H1 (cell line): ENCODE results near the gene TBCD. TPM values are rescaled to one million over a fixed set of nuclear protein-coding genes. Genes with fewer than 3 reads are reported as not detected.

ENCODE experiments used
- CTCF ChIA-PET: fragments of 300-600 bp; sonication (Branson Sonifier 250); formaldehyde crosslinking; loops from one replicate; lab custom pipeline; 2021; ENCODE audit not compliant: partially characterized antibody; lab: Charles Lee
- POLR2A ChIA-PET: fragments of 300-600 bp; sonication (Branson Sonifier 250); formaldehyde crosslinking; loops from one replicate; lab custom pipeline; 2021; ENCODE audit warnings: inconsistent platforms; ENCODE audit not compliant: partially characterized antibody; lab: Charles Lee
- DNase-seq, 2 experiments: peaks; one replicate each; pipeline versions ENCODE4 v3.0.0 to v3.0.0-alpha.2; 2010 to 2022; ENCODE audit warnings: low spot score in 2 of 2, low read depth in 1 of 2, mixed read lengths in 1 of 2
- FAIRE-seq: peaks from 2 replicates; lab custom pipeline; 2011; peaks lifted over from hg19 to GRCh38; lab: Jason Lieb, UNC
- H2AFZ ChIP-seq: 2 replicates; pipeline ENCODE4 v1.8.1; 2012; ENCODE audit warnings: low read length, inconsistent platforms
- H2AK5ac ChIP-seq: 2 replicates; pipeline ENCODE4 v1.6.1; 2013; ENCODE audit warnings: low read depth, low read length
- H2BK120ac ChIP-seq: replicated peaks from 2 replicates; pipeline ENCODE3; 2013; ENCODE audit warnings: low read depth, low read length, inconsistent platforms
- H2BK12ac ChIP-seq: 2 replicates; pipeline ENCODE4 v1.6.1; 2013; ENCODE audit warnings: low read depth, low read length
- H2BK15ac ChIP-seq: 2 replicates; pipeline ENCODE4 v1.6.1; 2013; ENCODE audit warnings: low read length
- H2BK20ac ChIP-seq: 2 replicates; pipeline ENCODE4 v1.6.1; 2013; ENCODE audit warnings: low read length
- H2BK5ac ChIP-seq: 2 replicates; pipeline ENCODE4 v1.6.1; 2013; ENCODE audit warnings: low read depth, low read length
- H3K14ac ChIP-seq: 2 replicates; pipeline ENCODE4 v1.6.1; 2013; ENCODE audit warnings: inconsistent platforms; ENCODE audit not compliant: insufficient read length
- H3K18ac ChIP-seq: 2 replicates; pipeline ENCODE4 v1.6.1; 2013; ENCODE audit warnings: low read length; ENCODE audit errors: extremely low read depth
- H3K23ac ChIP-seq: 2 replicates; pipeline ENCODE4 v1.6.1; 2013; ENCODE audit warnings: inconsistent platforms; ENCODE audit not compliant: insufficient read length
- H3K23me2 ChIP-seq: 2 replicates; pipeline ENCODE4 v1.6.1; 2013; ENCODE audit warnings: low read depth, low read length
- H3K27ac ChIP-seq: 2 replicates; pipeline ENCODE4 v1.6.1; 2011; ENCODE audit warnings: low read depth, low read length, inconsistent platforms
- H3K27me3 ChIP-seq, 4 experiments: replicated peaks in 1 of 4; 1 replicate in 1 of 4; 2 replicates in 3 of 4; pipeline versions ENCODE4 v1.6.1 to v1.8.1; 2011 to 2013; ENCODE audit warnings: low read length in 3 of 4, mild to moderate bottlenecking in 3 of 4, inconsistent platforms in 2 of 4, mixed read lengths in 2 of 4, moderate library complexity in 1 of 4; ENCODE audit not compliant: control insufficient read depth in 3 of 4, insufficient read depth in 3 of 4; ENCODE audit errors: extremely low read depth in 1 of 4
- H3K36me3 ChIP-seq, 4 experiments: 2 replicates each; pipeline versions ENCODE4 v1.6.1 to v1.8.1; 2011 to 2013; ENCODE audit warnings: mild to moderate bottlenecking in 4 of 4, low read length in 3 of 4, moderate library complexity in 2 of 4, control low read depth in 1 of 4, inconsistent platforms in 1 of 4; ENCODE audit not compliant: insufficient read depth in 4 of 4, control insufficient read depth in 2 of 4
- H3K4ac ChIP-seq: replicated peaks from 2 replicates; pipeline ENCODE3; 2013; ENCODE audit warnings: low read length, low read depth, mixed read lengths, inconsistent platforms; ENCODE audit not compliant: insufficient read length
- H3K4me1 ChIP-seq, 4 experiments: replicated peaks in 1 of 4; 1 replicate in 1 of 4; 2 replicates in 3 of 4; pipeline versions ENCODE4 v1.6.1 to v1.8.1; 2011 to 2013; ENCODE audit warnings: low read length in 3 of 4, inconsistent platforms in 2 of 4, mixed read lengths in 1 of 4; ENCODE audit not compliant: insufficient read depth in 4 of 4, control insufficient read depth in 3 of 4
- H3K4me2 ChIP-seq, 2 experiments: 2 replicates each; pipeline versions ENCODE4 v1.6.1 to v1.8.1; 2011 to 2013; ENCODE audit warnings: low read depth in 2 of 2, low read length in 2 of 2, control low read depth in 1 of 2, inconsistent platforms in 1 of 2, mild to moderate bottlenecking in 1 of 2; ENCODE audit not compliant: insufficient read depth in 1 of 2
- H3K4me3 ChIP-seq, 4 experiments: fragments of 200-600, 300-600 bp in 1 of 4; sonication (generic), shearing (Covaris generic), sonication (Bioruptor Twin) in 1 of 4; 2 replicates each; pipeline versions ENCODE4 v1.5.1 to v1.8.1; 2011 to 2016; ENCODE audit warnings: low read length in 4 of 4, low read depth in 3 of 4, control low read depth in 2 of 4, inconsistent platforms in 2 of 4, mild to moderate bottlenecking in 2 of 4, mixed read lengths in 1 of 4, moderate library complexity in 1 of 4; ENCODE audit not compliant: insufficient read depth in 2 of 4; ENCODE audit errors: extremely low read depth in 1 of 4
- H3K56ac ChIP-seq: replicated peaks from 2 replicates; pipeline ENCODE3; 2013; ENCODE audit warnings: low read depth, mild to moderate bottlenecking, mixed read lengths, low read length, inconsistent platforms; ENCODE audit not compliant: insufficient read length
- H3K79me1 ChIP-seq: 2 replicates; pipeline ENCODE4 v1.6.1; 2013; ENCODE audit warnings: low read depth, low read length, control low read depth
- H3K79me2 ChIP-seq, 2 experiments: 2 replicates each; pipeline versions ENCODE4 v1.6.1 to v1.8.1; 2012 to 2013; ENCODE audit warnings: low read length in 2 of 2, mild to moderate bottlenecking in 2 of 2, inconsistent platforms in 1 of 2; ENCODE audit not compliant: insufficient read depth in 2 of 2, control insufficient read depth in 1 of 2
- H3K9ac ChIP-seq, 4 experiments: replicated peaks in 1 of 4; 1 replicate in 1 of 4; 2 replicates in 3 of 4; pipeline versions ENCODE4 v1.6.1 to v1.8.1; 2011 to 2013; ENCODE audit warnings: low read depth in 3 of 4, low read length in 3 of 4, control low read depth in 2 of 4, mild to moderate bottlenecking in 2 of 4, moderate library complexity in 2 of 4, inconsistent platforms in 1 of 4; ENCODE audit errors: extremely low read depth in 1 of 4
- H3K9me3 ChIP-seq, 2 experiments: 2 replicates each; pipeline versions ENCODE4 v1.6.1 to v1.8.1; 2012 to 2013; ENCODE audit warnings: mild to moderate bottlenecking in 2 of 2, moderate library complexity in 2 of 2, control low read depth in 1 of 2, inconsistent platforms in 1 of 2, low read depth in 1 of 2, low read length in 1 of 2, mixed read lengths in 1 of 2; ENCODE audit not compliant: insufficient read depth in 2 of 2
- H4K20me1 ChIP-seq, 2 experiments: replicated peaks in 1 of 2; 2 replicates each; pipeline versions ENCODE3 to v1.8.1; 2011 to 2013; ENCODE audit warnings: inconsistent platforms in 2 of 2, low read length in 2 of 2, mild to moderate bottlenecking in 1 of 2; ENCODE audit not compliant: insufficient read depth in 2 of 2, control insufficient read depth in 1 of 2
- H4K5ac ChIP-seq: 2 replicates; pipeline ENCODE4 v1.6.1; 2013; ENCODE audit warnings: low read length, low read depth, mixed read lengths, inconsistent platforms; ENCODE audit not compliant: insufficient read length
- H4K8ac ChIP-seq: 2 replicates; pipeline ENCODE4 v1.8.0; 2013; ENCODE audit warnings: mild to moderate bottlenecking, moderate library complexity, low read length, inconsistent platforms; ENCODE audit not compliant: insufficient read depth; ENCODE audit errors: extremely low read depth
- H4K91ac ChIP-seq: replicated peaks from 2 replicates; pipeline ENCODE3; 2013; ENCODE audit warnings: low read length, mixed read lengths, inconsistent platforms; ENCODE audit not compliant: insufficient read length
- GABPA ChIP-seq: IDR thresholded peaks from 2 replicates; pipeline ENCODE4 v1.6.1; 2011; ENCODE audit warnings: mild to moderate bottlenecking, low read length, moderate library complexity, borderline replicate concordance; ENCODE audit not compliant: insufficient read depth
- HDAC2 ChIP-seq, 2 experiments: fragments of 300-600 bp in 1 of 2; sonication (generic) in 1 of 2; IDR thresholded peaks; 2 replicates each; pipeline ENCODE4 v1.6.1; 2011 to 2012; ENCODE audit warnings: low read depth in 2 of 2, low read length in 2 of 2, mild to moderate bottlenecking in 2 of 2, moderate library complexity in 2 of 2, borderline replicate concordance in 1 of 2, inconsistent platforms in 1 of 2
- TAF7 ChIP-seq: optimal IDR thresholded peaks from 2 replicates; pipeline ENCODE3; 2011; ENCODE audit warnings: low read depth, mild to moderate bottlenecking, inconsistent platforms, low read length, moderate library complexity, borderline replicate concordance
- WGBS, 2 experiments: shearing (Covaris generic) in 1 of 2; methylation state at CpG; one replicate each; pipeline versions ENCODE4 v1.1.6 to v1.1.7; 2013 to 2015; ENCODE audit warnings: low lambda C conversion rate in 2 of 2, mixed read lengths in 2 of 2, inconsistent platforms in 1 of 2, low coverage in 1 of 2, missing lambda C conversion rate in 1 of 2; ENCODE audit not compliant: insufficient replicate concordance in 2 of 2, insufficient coverage in 1 of 2, insufficient read length in 1 of 2; ENCODE audit errors: extremely low coverage in 1 of 2, missing lambda C conversion rate in 1 of 2; 5-methylcytosine and 5-hydroxymethylcytosine counted together
- polyA plus RNA-seq, 7 experiments: library from polyadenylated mRNA; depleted of rRNA in 3 of 7; stranded (reverse) in 5 of 7; unstranded in 2 of 7; fragments of >200 nt in 5 of 7; fragments of 200-250 nt in 2 of 7; gene quantifications; 1 replicate in 5 of 7; 2 replicates in 1 of 7; 4 replicates in 1 of 7; pipeline versions ENCODE4 v1.2.1 to v1.2.3, GENCODE V29; 2011 to 2013; ENCODE audit warnings: missing spikeins in 2 of 7, mixed read lengths in 2 of 7
- total RNA-seq: library from RNA; stranded (reverse); fragmentation: NEBNext Ultra II Directional; extraction: Animal tissue kit (Norgen Biotek cat#: 25700); gene quantifications from 2 replicates; pipeline ENCODE4 v1.2.1, GENCODE V29; 2021

The TBCD gene
- total and polyA plus RNA-seq, 2 of the 8 experiments (the other 6 are each of a cell fraction or from before 2014, with no cell fraction given), result 118 to 162 TPM

DNA sequence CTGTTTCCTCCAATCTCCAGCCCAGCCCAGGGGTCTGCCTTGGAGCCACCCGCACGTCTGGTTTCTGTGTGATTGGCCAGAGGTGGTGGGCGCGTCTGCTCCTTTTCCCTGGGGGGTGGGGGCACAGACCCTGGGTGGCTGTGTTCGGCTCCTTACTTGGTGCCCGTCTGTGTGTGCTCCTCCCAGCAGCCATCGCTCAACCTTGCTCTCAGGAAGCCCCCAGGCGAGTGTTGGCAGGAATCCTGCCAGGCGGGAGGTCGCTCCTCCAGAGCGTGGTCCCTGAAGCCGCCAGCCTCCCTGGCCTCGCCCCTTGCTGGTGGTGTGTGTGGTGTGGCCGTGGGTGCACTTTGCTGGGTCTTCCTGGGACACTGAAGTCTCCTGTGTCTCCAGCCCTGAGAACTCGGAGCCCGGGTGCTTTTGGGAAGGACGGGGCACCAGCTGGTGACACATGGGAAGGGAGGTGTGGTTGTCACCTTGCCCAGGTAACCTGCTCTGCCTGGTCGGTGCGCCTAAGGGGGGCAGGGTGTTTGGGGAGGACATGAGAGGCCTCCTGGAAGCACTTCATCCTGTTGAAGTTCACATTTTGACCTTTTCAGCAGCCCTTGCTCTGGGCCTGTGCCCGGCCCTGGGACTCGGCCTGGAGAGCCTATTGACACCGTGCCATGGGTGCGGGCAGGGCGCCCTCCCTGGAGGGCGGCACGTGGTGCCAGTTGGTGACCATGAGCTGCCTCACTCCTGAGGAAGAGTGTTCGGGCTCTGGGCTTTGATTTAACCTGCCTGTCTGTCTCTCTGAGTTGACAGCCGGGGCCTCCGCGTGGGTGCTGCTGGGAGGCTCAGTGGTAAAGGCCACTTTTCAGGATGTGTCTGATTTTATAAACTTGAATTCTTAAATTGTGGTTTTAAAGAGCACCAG is 137.0 kb downstream of the TBCD start:
- ChIA-PET CTCF (interaction anchor here (0.9 to 1.8 kb wide), 5 partner anchors 10 to 114 kb away, joined by 3 to 6 read pairs (median 3); no protein-coding TSS in a partner anchor), POLR2A (interaction anchor here (1.3 kb wide), 1 partner anchor 9 kb away, joined by 4 read pairs; no protein-coding TSS in a partner anchor)
- Histone ChIP-seq H3K79me1 (peaks cover 6% of the 10 kb centered on the region), H2BK15ac (no peak overlapping the region), H4K5ac (no peak overlapping the region), H4K20me1 (peaks cover 0 to 3% of the 10 kb centered on the region in 2 experiments), H2BK12ac (peak overlapping the region; percentile 60; the same call in 1 of the 2 replicates), H3K27me3 (no peaks in the 10 kb centered on the region), H3K9me3 (no peaks in the 10 kb centered on the region), H3K79me2 (0 out of 4 replicates have a peak, but pooled peaks cover 0 to 9% of the 10 kb centered on the region in 2 experiments), H2AFZ (no peak overlapping the region), H3K27ac (no peak overlapping the region; the same call in 1 of the 2 replicates), H3K9ac (peak overlapping the region in 1 of 4 experiments; percentile 20; a peak in 1 of 7 replicates), H4K91ac (no peak overlapping the region), H3K4me3 (no peak overlapping the region), H3K14ac (no peak overlapping the region), H3K23me2 (no peaks in the 10 kb centered on the region), H2AK5ac (no peak overlapping the region), H3K36me3 (peaks cover 0 to 7% (median 3%) of the 10 kb centered on the region in 4 experiments; a peak in 4 of 8 replicates), H2BK120ac (no peak overlapping the region), H3K4ac (no peak overlapping the region), H3K4me1 (peaks cover 8 to 16% (median 11%) of the 10 kb centered on the region in 4 experiments; a peak in 6 of 7 replicates), H4K8ac (peak overlapping the region; percentile 35; the same call in 1 of the 2 replicates), H2BK5ac (peak overlapping the region; percentile 71), H3K4me2 (peak overlapping the region in 1 of 2 experiments; percentile 12; a peak in 3 of 4 replicates), H3K56ac (no peak overlapping the region), H3K18ac (peak overlapping the region; percentile 32; the same call in 1 of the 2 replicates), H3K23ac (no peak overlapping the region), H2BK20ac (no peak overlapping the region)
- no peak for DNase-seq
- 85% methylated on average over 30 of the region's 30 CpGs; no CpG with 5 or more reads in 1 of the 2 experiments for WGBS, 2 experiments
- no peak for TF ChIP-seq TAF7
- TF ChIP-seq HDAC2 (IDR thresholded peaks at IDR 0.05; ENCODE audit: borderline replicate concordance in 1 of 2, low read depth in 2 of 2, low read length in 2 of 2), result no peak
- TF ChIP-seq GABPA, result no peak
- no peak for FAIRE-seq
